HG03066 (cell line): Measurements from ENCODE around the gene CPXM1.

Source experiments
- ATAC-seq: cut with Tn5 transposase; IDR thresholded peaks from one replicate; pipeline ENCODE4 v1.9.1; 2021; ENCODE audit warnings: low read depth; ENCODE audit not compliant: unreplicated experiment

The CPXM1 gene

DNA sequence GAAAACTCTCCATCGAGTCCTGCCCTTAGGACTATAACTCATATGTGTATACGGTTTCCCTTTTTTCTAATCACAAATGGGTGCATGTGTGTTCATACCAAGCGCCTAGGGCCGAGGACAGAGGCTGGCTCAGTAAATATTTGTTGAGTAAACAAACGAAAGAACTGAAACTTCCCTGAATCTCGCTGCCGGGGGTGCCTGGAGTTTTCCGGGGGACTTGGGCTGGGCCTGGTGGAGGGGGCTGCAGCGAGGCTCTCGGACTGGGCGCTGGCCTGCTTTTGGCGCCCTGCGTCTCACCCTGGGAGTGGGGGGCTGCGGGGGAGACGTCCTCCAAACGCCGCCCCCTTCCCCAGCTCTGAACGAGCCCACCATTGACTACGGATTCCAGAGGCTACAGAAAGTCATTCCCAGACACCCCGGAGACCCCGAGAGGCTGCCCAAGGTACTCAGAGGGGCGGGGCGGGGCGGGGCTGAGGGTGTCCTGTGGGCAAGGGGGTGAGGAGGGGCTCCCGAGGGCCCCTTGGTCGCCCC lies 49.0 kb downstream of the CPXM1 start:
- ATAC-seq = no peak

DNA sequence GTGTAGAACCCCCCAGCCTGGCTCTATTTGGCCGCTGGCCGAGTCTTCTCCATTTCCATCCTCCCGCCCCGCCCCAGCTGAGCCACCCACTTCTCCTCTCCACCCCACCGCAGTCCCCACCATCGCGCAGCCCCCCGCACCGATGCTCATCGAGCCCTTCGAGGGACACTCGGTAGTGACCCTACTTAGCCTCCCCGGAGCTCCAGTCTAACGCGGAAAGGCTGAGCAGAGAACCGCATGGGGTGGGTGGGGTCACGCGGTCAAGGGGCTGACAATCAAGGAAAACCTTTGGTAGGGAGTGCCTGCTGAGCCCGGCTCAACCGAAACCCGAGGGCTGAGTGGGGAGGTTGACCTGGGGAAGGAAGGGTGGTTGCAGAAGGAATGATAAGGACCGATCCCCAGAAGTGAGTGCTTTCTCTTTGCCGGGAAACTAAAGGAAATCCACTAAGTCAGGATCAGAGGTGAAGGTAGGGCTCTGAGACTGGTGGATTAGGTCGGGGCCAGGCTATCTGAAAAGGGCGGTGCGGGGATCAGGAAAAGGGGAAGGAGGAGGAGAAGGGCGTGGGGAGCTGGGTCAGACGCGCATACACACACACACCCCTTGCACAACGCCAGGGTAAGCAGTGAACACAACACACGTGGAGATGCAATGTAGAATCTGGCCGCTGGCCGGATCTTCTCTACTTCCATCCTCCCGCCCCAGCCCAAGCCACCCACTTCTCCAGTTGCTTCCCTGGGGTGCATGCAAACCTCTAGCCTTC lies 49.8 kb downstream of the CPXM1 start:
- ATAC-seq = no peak

DNA sequence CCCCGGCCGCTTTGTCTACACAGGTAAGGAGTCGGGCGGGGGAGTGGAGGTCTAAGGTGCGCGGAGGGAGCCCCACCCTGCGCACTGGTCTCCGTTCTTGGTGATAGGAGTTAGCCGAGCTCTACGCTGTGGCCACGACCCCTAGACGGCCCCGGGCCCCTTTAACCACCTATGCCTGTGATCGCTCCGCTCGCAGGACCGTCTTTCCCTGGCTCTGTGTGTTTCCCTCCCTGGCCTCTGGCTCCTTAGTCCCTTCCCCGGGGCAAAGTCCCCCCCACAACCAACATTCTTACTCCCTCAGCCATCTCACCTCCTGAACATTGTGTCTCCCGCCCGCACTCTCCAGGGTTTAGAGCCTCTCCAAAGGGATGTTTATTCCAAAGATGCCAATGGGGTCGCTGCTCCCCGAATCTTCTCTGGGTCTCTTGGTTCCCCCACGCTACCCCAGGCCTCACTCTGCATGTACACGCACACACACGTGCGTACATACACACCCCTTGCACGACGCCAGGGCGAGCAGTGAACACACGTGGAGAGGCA lies 50.4 kb downstream of the CPXM1 start:
- no peak for ATAC-seq

- ATAC-seq = no peak
These were observed 51.0 kb downstream of the CPXM1 start for GRCh38 chr20:2749343-2749950.

DNA sequence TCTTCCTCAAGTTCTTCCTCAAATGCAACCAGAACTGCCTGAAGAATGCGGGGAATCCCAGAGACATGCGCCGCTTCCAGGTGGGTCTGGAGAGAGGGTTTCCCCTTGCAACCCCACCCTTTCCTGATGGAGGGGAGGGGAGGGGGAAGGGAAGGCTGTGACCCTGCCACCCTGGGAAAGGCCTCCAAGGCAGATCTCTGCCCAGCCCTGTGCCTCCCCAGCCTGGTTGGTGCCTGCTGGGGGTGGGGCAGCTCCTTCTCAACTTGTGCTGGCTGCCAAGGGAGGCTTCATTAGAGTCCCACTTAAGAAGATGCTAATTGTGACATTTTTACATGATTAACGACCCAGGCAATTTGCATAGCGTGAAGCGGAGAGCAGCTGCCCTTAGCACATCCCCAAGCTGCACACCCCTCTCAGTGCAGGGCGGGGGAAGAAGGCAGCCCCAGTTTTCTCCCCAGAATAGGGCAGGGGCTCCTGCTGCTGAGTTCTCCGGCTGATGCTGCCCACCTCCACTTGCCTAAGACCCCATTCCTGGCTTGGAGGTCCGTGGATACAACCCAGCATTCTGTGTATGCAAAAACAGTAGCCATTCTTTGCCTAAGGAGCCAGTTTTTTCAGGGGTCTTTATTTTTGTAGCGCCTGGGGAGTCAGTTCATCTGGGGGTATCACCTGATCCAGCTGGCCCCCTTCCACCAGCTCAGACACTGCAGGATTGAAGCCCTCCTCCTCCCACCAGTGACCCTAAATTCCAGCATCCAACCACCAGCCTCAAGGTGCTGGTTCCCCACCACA lies 51.7 kb downstream of the CPXM1 start:
- no peak for ATAC-seq

- ATAC-seq = no peak
These were observed 52.7 kb downstream of the CPXM1 start for GRCh38 chr20:2747676-2748235.

- ATAC-seq = no peak
These were observed 53.7 kb downstream of the CPXM1 start for GRCh38 chr20:2746636-2747265.

DNA sequence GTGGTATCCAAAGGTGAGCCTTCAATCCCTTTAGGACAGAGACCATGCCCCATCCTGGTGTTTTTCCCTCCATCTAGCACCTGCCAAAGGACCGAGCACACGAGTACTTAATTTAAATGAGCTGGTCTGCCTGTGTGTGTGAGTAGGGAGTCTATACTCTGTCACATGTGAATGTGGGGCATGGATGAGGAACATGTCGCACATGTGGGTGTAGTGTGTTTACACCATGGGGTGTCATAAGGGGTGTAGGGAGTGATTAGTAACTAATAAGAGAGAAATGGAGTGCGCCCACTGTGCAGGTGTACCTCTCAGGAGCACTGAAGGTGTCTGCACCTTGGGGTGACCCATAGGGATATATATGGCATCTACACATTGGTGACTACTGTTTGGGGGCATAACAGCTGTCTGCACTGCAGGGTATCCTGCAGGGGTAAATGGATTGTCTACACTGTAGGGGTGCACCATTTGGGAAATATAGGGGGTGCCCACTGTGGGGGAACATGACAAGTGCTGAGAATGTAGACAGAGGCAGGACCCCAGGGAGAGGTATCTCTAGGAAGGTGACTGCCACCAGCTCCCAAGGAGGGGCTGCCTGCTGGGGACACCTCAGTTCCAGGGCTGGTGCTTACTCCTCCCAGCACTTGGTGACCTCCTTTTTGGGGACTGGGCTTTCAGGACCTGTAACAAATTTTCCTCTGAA lies 54.3 kb downstream of the CPXM1 start:
- no peak for ATAC-seq

DNA sequence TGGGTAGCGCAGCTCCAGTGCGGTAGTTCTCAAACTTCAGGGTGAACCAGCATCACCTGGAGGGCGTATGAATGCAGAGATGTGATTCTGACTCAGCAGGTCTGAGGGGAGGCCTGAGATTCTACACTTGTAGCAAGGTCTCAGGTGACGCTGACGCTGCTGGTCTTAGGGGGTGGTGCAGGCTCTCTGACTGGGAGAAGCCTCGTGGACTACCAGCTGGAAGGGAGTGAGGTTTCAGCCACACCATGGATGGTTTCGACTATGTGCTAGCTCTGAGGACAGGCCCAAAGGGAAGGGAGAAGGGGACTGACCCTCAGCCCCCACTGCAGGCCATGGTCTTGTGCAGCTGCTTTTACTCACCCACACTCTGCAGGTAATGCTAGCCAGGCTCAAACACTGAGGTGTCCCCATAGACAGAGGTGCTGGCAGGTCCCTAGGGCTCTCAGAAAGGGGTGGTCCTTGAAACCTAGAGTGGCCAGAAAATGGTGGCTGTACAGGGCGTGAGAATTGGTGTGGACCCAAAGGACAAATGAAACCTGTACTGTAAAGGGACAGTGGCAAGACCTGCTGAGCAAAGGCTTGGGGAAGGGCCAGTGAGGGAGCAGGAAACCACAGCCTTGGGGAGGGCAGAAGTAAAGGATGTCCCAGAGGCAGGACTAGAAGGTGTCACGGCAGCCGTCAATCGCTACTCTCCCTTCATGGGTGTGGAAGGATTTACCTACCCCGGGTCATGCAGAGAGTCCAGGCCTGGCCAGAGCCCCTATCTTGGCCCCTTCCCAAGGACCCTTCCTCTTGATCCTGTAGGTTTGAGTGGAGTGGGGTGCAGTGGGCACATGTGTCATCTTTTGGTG lies 55.1 kb downstream of the CPXM1 start:
- ATAC-seq = no peak
